Measurements from ENCODE around the gene CPA4. TPM values are rescaled to one million over a fixed set of nuclear protein-coding genes. Genes with fewer than 3 reads are reported as not detected.

CPA4 gene
- total and polyA plus RNA-seq, 4 donors: 0.03 to 0.05 TPM; not detected in 2

DNA sequence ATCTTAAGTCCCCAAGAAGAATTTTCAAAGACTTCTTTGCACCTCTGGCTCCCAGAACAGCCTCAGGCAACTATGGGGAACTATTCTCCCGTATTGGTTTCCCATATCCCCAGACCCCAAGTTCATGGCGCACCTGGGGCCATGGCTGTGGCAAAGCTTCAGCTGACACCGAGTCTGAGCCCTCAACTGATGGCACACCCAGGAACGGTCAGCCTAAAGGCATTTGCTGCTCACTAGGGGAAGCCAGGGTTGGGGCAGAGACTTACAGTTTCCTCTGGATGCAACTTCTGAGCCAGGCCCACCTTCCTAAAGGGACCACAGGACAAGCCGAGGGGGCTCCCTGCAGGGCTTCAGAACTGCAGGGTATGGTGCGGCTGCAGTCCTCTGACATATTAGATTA, 73.6 kb downstream of the CPA4 start:
- Histone ChIP-seq H3K9me3 (ENCODE audit: control insufficient read depth in 4 of 4, low read length in 3 of 4) (no peaks in the 10 kb centered on the region), H3K9ac (ENCODE audit: low read depth in 1 of 2, low read length in 2 of 2) (no peak overlapping the region), H3K4me3 (ENCODE audit: low read depth in 1 of 3, low read length in 3 of 3) (no peak overlapping the region), H3K4me1 (ENCODE audit: control insufficient read depth in 4 of 4, insufficient read depth in 4 of 4, low read length in 3 of 4) (peaks cover 0 to 8% (median 0%) of the 10 kb centered on the region in 4 donors), H3K27me3 (ENCODE audit: control insufficient read depth in 4 of 4, insufficient read depth in 4 of 4, low read length in 3 of 4) (no peaks in the 10 kb centered on the region), H3K36me3 (ENCODE audit: control insufficient read depth in 4 of 4, insufficient read depth in 3 of 4, low read depth in 1 of 4, low read length in 3 of 4) (no peaks in the 10 kb centered on the region), H3K27ac (ENCODE audit: low read depth in 1 of 2, low read length in 2 of 2) (no peak overlapping the region)
- DNase-seq (ENCODE audit: low spot score): no peak
- WGBS: 92% methylated on average over 6 of the region's 6 CpGs
- TF ChIP-seq, protein P1, sequence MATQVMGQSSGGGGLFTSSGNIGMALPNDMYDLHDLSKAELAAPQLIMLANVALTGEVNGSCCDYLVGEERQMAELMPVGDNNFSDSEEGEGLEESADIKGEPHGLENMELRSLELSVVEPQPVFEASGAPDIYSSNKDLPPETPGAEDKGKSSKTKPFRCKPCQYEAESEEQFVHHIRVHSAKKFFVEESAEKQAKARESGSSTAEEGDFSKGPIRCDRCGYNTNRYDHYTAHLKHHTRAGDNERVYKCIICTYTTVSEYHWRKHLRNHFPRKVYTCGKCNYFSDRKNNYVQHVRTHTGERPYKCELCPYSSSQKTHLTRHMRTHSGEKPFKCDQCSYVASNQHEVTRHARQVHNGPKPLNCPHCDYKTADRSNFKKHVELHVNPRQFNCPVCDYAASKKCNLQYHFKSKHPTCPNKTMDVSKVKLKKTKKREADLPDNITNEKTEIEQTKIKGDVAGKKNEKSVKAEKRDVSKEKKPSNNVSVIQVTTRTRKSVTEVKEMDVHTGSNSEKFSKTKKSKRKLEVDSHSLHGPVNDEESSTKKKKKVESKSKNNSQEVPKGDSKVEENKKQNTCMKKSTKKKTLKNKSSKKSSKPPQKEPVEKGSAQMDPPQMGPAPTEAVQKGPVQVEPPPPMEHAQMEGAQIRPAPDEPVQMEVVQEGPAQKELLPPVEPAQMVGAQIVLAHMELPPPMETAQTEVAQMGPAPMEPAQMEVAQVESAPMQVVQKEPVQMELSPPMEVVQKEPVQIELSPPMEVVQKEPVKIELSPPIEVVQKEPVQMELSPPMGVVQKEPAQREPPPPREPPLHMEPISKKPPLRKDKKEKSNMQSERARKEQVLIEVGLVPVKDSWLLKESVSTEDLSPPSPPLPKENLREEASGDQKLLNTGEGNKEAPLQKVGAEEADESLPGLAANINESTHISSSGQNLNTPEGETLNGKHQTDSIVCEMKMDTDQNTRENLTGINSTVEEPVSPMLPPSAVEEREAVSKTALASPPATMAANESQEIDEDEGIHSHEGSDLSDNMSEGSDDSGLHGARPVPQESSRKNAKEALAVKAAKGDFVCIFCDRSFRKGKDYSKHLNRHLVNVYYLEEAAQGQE (IDR thresholded peaks at IDR 0.05): no peak
- TF ChIP-seq RAD21 (IDR thresholded peaks at IDR 0.05) (no peak), HNF4A (conservative IDR thresholded peaks at IDR 0.05) (no peak), YY1 (IDR thresholded peaks at IDR 0.05) (no peak), EGR1 (IDR thresholded peaks at IDR 0.05; ENCODE audit: low read depth in 2 of 2) (no peak), NR2F2 (IDR thresholded peaks at IDR 0.05) (no peak), SP1 (IDR thresholded peaks at IDR 0.05) (no peak), FOXA1 (IDR thresholded peaks at IDR 0.05) (no peak), GABPA (IDR thresholded peaks at IDR 0.05 in 1 of 2, conservative IDR thresholded peaks at IDR 0.05 in 1 of 2) (no peak), RXRA (IDR thresholded peaks at IDR 0.05) (no peak)
- TF ChIP-seq, protein P2, sequence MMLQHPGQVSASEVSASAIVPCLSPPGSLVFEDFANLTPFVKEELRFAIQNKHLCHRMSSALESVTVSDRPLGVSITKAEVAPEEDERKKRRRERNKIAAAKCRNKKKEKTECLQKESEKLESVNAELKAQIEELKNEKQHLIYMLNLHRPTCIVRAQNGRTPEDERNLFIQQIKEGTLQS (IDR thresholded peaks at IDR 0.05): no peak
- TF ChIP-seq, protein P3, sequence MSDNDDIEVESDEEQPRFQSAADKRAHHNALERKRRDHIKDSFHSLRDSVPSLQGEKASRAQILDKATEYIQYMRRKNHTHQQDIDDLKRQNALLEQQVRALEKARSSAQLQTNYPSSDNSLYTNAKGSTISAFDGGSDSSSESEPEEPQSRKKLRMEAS (IDR thresholded peaks at IDR 0.05): no peak
- TF ChIP-seq, protein P4, sequence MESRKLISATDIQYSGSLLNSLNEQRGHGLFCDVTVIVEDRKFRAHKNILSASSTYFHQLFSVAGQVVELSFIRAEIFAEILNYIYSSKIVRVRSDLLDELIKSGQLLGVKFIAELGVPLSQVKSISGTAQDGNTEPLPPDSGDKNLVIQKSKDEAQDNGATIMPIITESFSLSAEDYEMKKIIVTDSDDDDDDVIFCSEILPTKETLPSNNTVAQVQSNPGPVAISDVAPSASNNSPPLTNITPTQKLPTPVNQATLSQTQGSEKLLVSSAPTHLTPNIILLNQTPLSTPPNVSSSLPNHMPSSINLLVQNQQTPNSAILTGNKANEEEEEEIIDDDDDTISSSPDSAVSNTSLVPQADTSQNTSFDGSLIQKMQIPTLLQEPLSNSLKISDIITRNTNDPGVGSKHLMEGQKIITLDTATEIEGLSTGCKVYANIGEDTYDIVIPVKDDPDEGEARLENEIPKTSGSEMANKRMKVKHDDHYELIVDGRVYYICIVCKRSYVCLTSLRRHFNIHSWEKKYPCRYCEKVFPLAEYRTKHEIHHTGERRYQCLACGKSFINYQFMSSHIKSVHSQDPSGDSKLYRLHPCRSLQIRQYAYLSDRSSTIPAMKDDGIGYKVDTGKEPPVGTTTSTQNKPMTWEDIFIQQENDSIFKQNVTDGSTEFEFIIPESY (IDR thresholded peaks at IDR 0.05): no peak
- TF ChIP-seq, protein P5, sequence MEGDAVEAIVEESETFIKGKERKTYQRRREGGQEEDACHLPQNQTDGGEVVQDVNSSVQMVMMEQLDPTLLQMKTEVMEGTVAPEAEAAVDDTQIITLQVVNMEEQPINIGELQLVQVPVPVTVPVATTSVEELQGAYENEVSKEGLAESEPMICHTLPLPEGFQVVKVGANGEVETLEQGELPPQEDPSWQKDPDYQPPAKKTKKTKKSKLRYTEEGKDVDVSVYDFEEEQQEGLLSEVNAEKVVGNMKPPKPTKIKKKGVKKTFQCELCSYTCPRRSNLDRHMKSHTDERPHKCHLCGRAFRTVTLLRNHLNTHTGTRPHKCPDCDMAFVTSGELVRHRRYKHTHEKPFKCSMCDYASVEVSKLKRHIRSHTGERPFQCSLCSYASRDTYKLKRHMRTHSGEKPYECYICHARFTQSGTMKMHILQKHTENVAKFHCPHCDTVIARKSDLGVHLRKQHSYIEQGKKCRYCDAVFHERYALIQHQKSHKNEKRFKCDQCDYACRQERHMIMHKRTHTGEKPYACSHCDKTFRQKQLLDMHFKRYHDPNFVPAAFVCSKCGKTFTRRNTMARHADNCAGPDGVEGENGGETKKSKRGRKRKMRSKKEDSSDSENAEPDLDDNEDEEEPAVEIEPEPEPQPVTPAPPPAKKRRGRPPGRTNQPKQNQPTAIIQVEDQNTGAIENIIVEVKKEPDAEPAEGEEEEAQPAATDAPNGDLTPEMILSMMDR (IDR thresholded peaks at IDR 0.05; ENCODE audit: low read depth, low read length, missing input control): no peak

DNA sequence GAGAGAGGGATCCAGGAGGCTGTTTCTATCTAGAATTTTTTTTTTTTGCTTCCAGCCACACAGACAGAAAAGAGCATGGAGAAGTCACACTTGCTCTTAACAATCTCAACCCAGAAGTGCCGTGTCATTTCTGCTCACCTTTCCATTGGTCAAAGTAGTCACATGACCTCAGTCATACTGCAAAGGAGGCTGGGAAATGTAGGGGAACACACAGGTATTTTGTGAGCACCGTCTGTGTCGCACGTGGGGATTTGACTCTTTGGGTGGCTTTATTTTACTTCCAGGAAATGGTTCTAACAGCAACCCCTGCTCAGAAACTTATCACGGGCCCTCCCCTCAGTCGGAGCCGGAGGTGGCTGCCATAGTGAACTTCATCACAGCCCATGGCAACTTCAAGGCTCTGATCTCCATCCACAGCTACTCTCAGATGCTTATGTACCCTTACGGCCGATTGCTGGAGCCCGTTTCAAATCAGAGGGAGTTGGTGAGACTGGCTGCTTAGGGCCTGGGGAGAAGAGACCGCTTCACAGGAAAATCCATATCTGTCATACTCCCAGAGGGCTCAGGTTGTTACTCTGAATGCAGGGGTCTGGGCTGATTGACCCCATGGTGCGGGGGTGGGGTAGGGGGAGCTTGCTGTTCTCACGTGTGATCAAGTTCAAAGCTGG, 74.3 kb downstream of the CPA4 start:
- DNase-seq (ENCODE audit: low spot score): no peak
- TF ChIP-seq, protein P1 (IDR thresholded peaks at IDR 0.05): no peak
- TF ChIP-seq TAF1 (conservative IDR thresholded peaks at IDR 0.05) (no peak), HNF4A (conservative IDR thresholded peaks at IDR 0.05) (no peak), RXRA (IDR thresholded peaks at IDR 0.05) (no peak), NR2F2 (IDR thresholded peaks at IDR 0.05) (no peak), SP1 (IDR thresholded peaks at IDR 0.05) (no peak), FOXA2 (IDR thresholded peaks at IDR 0.05) (no peak), GABPA (IDR thresholded peaks at IDR 0.05 in 1 of 2, conservative IDR thresholded peaks at IDR 0.05 in 1 of 2) (no peak), FOXA1 (IDR thresholded peaks at IDR 0.05) (no peak), EGR1 (IDR thresholded peaks at IDR 0.05; ENCODE audit: low read depth in 2 of 2) (no peak)
- TF ChIP-seq, protein P3 (IDR thresholded peaks at IDR 0.05): no peak
- TF ChIP-seq, protein P4 (IDR thresholded peaks at IDR 0.05): no peak

More for the DNA sequence above, 74.3 kb downstream of the CPA4 start:
- peaks cover 0 to 8% (median 0%) of the 10 kb centered on the region in 4 donors for H3K4me1 ChIP-seq (ENCODE audit: control insufficient read depth in 4 of 4, insufficient read depth in 4 of 4, low read length in 3 of 4)
- H3K36me3 ChIP-seq (ENCODE audit: control insufficient read depth in 4 of 4, insufficient read depth in 3 of 4, low read depth in 1 of 4, low read length in 3 of 4): no peaks in the 10 kb centered on the region
- no peak overlapping the region for H3K4me3 ChIP-seq (ENCODE audit: low read depth in 1 of 3, low read length in 3 of 3)
- no peak overlapping the region for H3K9ac ChIP-seq (ENCODE audit: low read depth in 1 of 2, low read length in 2 of 2)
- H3K9me3 ChIP-seq (ENCODE audit: control insufficient read depth in 4 of 4, low read length in 3 of 4): no peaks in the 10 kb centered on the region
- H3K27me3 ChIP-seq (ENCODE audit: control insufficient read depth in 4 of 4, insufficient read depth in 4 of 4, low read length in 3 of 4): no peaks in the 10 kb centered on the region
- 89% methylated on average over 13 of the region's 13 CpGs for WGBS
- H3K27ac ChIP-seq (ENCODE audit: low read depth in 1 of 2, low read length in 2 of 2): no peak overlapping the region

Data from liver (tissue), 9 donors.